GM23338 (cell line): ENCODE measurements around the gene FANCD2OS.

Experiments
- CTCF ChIP-seq, 2 experiments: fragments of 200-600 bp in 1 of 2; sonication (generic) in 1 of 2; conservative IDR thresholded peaks; 2 replicates each; pipeline versions ENCODE4 v1.5.1 to v1.6.1; 2016 to 2017; ENCODE audit warnings: antibody characterized with exemption in 2 of 2, low read depth in 2 of 2, mild to moderate bottlenecking in 2 of 2, moderate library complexity in 1 of 2
- ETS1 ChIP-seq: IDR thresholded peaks from 2 replicates; pipeline ENCODE4 v1.6.1; 2016; ENCODE audit warnings: antibody characterized with exemption
- POLR2AphosphoS5 ChIP-seq: IDR thresholded peaks from 2 replicates; pipeline ENCODE4 v1.6.1; 2016; ENCODE audit warnings: antibody characterized with exemption, low read depth
- REST ChIP-seq: IDR thresholded peaks from one replicate; pipeline ENCODE4 v1.6.1; 2018; ENCODE audit warnings: antibody characterized with exemption; ENCODE audit not compliant: unreplicated experiment
- ZNF331 ChIP-seq: fragments of 250-450 bp; sonication (Bioruptor Pico); IDR thresholded peaks from 2 replicates; pipeline ENCODE4 v1.5.0; 2020; ENCODE audit warnings: low read depth, mild to moderate bottlenecking, moderate library complexity

DNA sequence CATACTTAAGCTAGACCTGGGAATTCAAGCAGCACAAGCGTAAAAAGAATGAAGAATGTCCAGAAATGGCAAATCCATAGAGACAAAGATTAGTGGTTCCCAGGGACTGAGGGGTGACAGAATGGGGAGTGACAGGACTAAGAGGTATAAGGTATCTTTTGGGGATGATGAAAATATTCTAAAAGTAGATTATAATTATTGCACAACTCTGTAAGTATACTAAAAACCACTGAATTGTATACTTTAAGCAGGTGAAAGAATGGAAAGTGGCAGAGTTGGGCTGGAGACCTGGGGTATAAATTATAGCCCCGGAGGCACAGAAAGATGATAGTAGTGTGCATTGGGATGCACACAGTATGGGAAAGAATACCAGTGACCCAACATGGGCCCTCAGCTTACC is 13.0 kb upstream of the FANCD2OS start:
- TF ChIP-seq POLR2AphosphoS5 = no peak
- no peak for TF ChIP-seq ETS1
- no peak for TF ChIP-seq ZNF331 (CRISPR knock-in tag)
- TF ChIP-seq CTCF (conservative IDR thresholded peaks at IDR 0.05; ENCODE audit: low read depth in 2 of 2) = no peak
- no peak for TF ChIP-seq REST
